Ovary (tissue), 9 donors: ENCODE results near the gene TTC38. TPM values are rescaled to one million over a fixed set of nuclear protein-coding genes. Genes with fewer than 3 reads are reported as not detected.
"Not testable (repeated sequence)": the region's sequence is repeated elsewhere in the genome, so short reads cannot be mapped to it uniquely, and the experiment has no call there.

Source experiments
- DNase-seq, 5 donors: peaks; one replicate each; pipeline ENCODE4 v3.0.0-alpha.2; 2019 to 2020
- H3K27ac ChIP-seq, 2 donors: fragments of 200-600 bp; one replicate each; pipeline versions ENCODE4 v1.5.1 to v1.8.0; 2019 to 2022
- H3K27me3 ChIP-seq: fragments of 200-600 bp; one replicate; pipeline ENCODE4 v1.8.0; 2022
- H3K36me3 ChIP-seq: fragments of 200-600 bp; sonication (generic); one replicate; pipeline ENCODE4 v1.5.1; 2019
- H3K4me1 ChIP-seq: one replicate; pipeline ENCODE4 v1.8.1; 2013; ENCODE audit warnings: mild to moderate bottlenecking, moderate library complexity; ENCODE audit not compliant: insufficient read depth
- H3K4me3 ChIP-seq: fragments of 200-600 bp; sonication (generic); one replicate; pipeline ENCODE4 v1.5.1; 2017
- H3K9me3 ChIP-seq, 2 donors: fragments of 200-600 bp in 1 of 2; sonication (generic) in 1 of 2; one replicate each; pipeline versions ENCODE4 v1.5.1 to v1.8.1; 2013 to 2019; ENCODE audit warnings: mild to moderate bottlenecking in 1 of 2, moderate library complexity in 1 of 2
- EP300 ChIP-seq: sonication (generic); formaldehyde crosslinking; IDR thresholded peaks from one replicate; pipeline ENCODE4 v1.6.1; 2017; ENCODE audit warnings: antibody characterized with exemption
- POLR2A ChIP-seq: fragments of 450-650 bp; IDR thresholded peaks from one replicate; pipeline ENCODE4 v1.6.1; 2017; ENCODE audit warnings: antibody characterized with exemption, mild to moderate bottlenecking, moderate library complexity
- WGBS, 3 donors: extraction: QIAGEN DNeasy Blood & Tissue Kit in 1 of 3; methylation state at CpG; one replicate each; pipeline versions ENCODE4 v1.1.5 to v1.1.7; 2013 to 2017; 5-methylcytosine and 5-hydroxymethylcytosine counted together
- intact Hi-C, 4 donors: fragments of 100-400 bp; cut with DNase I; formaldehyde crosslinking; loops; one replicate each; pipeline versions ENCODE4 v1.11.0 to v1.15.1; 2022 to 2023
- polyA plus RNA-seq, 2 donors: library from polyadenylated mRNA; stranded (reverse); fragments of 200-250 nt in 1 of 2; fragments of 350-450 nt in 1 of 2; fragmentation: Illumina TruSeq in 1 of 2; extraction: RNeasy Lipid Tissue Mini Kit (QIAGEN cat#74804) in 1 of 2; gene quantifications; one replicate each; pipeline ENCODE4 v1.2.3, GENCODE V29; 2013 to 2014
- total RNA-seq, 7 donors: library from RNA; depleted of rRNA in 2 of 7; stranded (reverse); fragments of >200 nt in 2 of 7; fragmentation: NEBNext Ultra II Directional in 3 of 7; extraction: Animal tissue kit (Norgen Biotek cat#: 25700) in 3 of 7; gene quantifications; one replicate each; pipeline versions ENCODE4 v1.1.0 to v1.2.4, GENCODE V29; 2016 to 2023
- TF ChIP-seq, protein P1 (sequence below), 3 donors: fragments of 450-650 bp in 2 of 3; fragments of 200-600 bp in 1 of 3; IDR thresholded peaks; one replicate each; pipeline versions ENCODE4 v1.5.1 to v1.8.0; 2016 to 2022; ENCODE audit warnings: antibody characterized with exemption in 3 of 3, mild to moderate bottlenecking in 1 of 3
- donor health status: DM: no; HTN: no; CAD: no; lungs with moderate emphysema.
- donor health status: DM: no; HTN: no; CAD: no.
- donor health status: Bipolar disorder and iron deficiency.
- donor health status: DM: yes; HTN: yes; CAD: no.
- donor health status: DM: no; HTN: no; CAD: no.
- donor health status: DM: yes; HTN: yes; CAD: no.

TTC38 gene
- total and polyA plus RNA-seq, 9 donors, result 27.3 to 58.3 (median 42.3) TPM

DNA sequence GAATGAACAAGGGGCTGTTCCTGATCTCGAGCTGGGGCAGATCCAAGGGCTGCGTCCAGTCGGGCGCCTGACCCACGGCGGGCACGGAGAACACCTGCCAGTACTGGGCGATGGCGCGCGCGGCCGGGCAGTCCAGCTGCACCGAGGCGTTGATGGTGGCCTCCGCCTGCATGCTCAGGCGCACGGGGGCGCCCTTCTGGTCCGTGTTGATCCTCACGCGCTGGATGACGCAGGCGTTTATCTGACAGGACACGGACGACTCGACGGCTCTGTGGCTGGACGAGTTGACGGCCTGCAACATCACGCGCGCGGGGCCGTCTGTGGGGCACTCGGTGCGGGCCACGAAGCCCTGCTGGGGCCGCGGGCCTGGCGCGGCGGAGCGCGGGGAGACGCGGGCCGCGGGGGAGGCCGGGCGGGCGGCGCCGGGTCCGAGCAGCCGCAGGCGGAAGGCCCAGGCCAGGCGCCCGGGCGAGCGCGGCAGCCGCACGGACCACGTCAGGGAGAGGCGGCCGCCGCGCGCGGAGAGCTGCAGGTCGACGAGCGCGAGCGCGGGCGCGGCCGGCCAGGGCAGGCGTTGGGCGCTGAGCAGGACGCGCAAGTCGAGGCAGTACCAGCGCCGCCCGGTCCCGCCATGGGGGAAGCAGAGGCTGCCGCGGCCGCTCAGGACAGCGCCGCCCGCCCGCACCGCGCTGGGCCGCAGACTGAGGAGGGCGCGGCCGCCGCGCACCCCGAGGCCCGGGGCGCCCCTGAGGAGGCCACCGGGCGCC is 5.2 kb upstream of the TTC38 start:
- no peaks in the 10 kb centered on the region for H3K27me3 ChIP-seq
- WGBS, 3 donors, result 7 to 14% (median 13%) methylated on average over 29 to 109 of the region's 109 CpGs
- H3K4me1 ChIP-seq, result peaks cover 13% of the 10 kb centered on the region
- no peaks in the 10 kb centered on the region for H3K9me3 ChIP-seq
- intact Hi-C loops, result loop anchor here in 1 of 4 donors (10.0 kb wide), 1 partner anchor 138 kb away; no protein-coding TSS in a partner anchor
- peak overlapping the region; percentile 20 for H3K4me3 ChIP-seq
- DNase-seq, result peak; percentile 49 to 79 (median 65)
- no peak overlapping the region for H3K27ac ChIP-seq
- TF ChIP-seq, protein P1, sequence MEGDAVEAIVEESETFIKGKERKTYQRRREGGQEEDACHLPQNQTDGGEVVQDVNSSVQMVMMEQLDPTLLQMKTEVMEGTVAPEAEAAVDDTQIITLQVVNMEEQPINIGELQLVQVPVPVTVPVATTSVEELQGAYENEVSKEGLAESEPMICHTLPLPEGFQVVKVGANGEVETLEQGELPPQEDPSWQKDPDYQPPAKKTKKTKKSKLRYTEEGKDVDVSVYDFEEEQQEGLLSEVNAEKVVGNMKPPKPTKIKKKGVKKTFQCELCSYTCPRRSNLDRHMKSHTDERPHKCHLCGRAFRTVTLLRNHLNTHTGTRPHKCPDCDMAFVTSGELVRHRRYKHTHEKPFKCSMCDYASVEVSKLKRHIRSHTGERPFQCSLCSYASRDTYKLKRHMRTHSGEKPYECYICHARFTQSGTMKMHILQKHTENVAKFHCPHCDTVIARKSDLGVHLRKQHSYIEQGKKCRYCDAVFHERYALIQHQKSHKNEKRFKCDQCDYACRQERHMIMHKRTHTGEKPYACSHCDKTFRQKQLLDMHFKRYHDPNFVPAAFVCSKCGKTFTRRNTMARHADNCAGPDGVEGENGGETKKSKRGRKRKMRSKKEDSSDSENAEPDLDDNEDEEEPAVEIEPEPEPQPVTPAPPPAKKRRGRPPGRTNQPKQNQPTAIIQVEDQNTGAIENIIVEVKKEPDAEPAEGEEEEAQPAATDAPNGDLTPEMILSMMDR (IDR thresholded peaks at IDR 0.05), result peak in 1 of 3 donors; percentile 32
- TF ChIP-seq POLR2A, result no peak
- no peaks in the 10 kb centered on the region for H3K36me3 ChIP-seq

DNA sequence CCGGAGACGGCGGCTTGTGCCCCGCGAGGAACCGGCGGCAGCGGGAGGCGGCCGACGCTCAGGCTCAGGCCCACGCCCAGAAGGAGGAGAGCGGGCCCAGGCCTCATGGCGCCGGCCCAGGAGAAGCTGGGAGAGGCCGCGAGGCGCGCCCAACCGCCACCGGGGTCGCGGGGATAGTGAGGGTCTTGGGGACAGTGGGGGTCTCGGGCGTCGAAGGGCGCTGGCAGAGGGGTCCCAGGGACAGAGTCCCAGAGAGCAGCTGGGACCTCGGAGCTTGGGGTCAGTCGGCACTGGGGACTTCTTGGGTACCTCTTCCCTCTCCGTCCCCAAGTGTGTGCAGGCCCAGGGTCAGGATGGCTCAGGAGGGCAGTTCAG is 4.6 kb upstream of the TTC38 start, which contains the start of gene PKDREJ:
TSS of gene PKDREJ (minus strand) at position 128 of the 375 bp plus-strand sequence. CDS start at position 107, 21 bp downstream.
- TF ChIP-seq, protein P1 (IDR thresholded peaks at IDR 0.05), result no peak
- no peak for TF ChIP-seq EP300
- intact Hi-C loops, result loop anchor here in 1 of 4 donors (10.0 kb wide), 1 partner anchor 138 kb away; no protein-coding TSS in a partner anchor

DNA sequence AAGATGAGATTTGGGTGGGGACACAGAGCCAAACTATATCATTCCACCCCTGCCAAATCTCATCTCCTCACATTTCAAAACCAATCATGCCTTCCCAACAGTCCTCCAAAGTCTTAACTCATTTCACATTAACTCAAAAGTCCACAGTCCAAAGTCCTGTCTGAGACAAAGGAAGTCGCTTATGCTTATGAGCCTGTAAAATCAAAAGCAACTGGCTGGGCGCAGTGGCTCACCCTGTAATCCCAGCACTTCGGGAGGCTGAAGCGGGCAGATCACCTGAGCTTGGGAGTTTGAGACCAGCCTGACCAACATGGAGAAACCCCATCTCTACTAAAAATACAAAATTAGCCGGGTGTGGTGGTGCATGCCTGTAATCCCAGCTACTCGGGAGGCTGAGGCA is 3.3 kb upstream of the TTC38 start:
- not testable (repeated sequence) for H3K36me3 ChIP-seq, H3K27ac ChIP-seq, DNase-seq, H3K9me3 ChIP-seq, H3K27me3 ChIP-seq, H3K4me3 ChIP-seq
- peaks cover 13% of the 10 kb centered on the region for H3K4me1 ChIP-seq
- intact Hi-C loops, result loop anchor here in 1 of 4 donors (10.0 kb wide), 1 partner anchor 140 kb away; no protein-coding TSS in a partner anchor
- 93 to 98% (median 95%) methylated on average over 6 of the region's 6 CpGs for WGBS, 3 donors

More for the DNA sequence above, 4.6 kb upstream of the TTC38 start, which contains the start of gene PKDREJ:
- peak within 1 kb of the TSS; percentile 20 for H3K4me3 ChIP-seq
- H3K4me1 ChIP-seq, result peaks cover 13% of the 10 kb centered on the region
- H3K27ac ChIP-seq, result no peak within 1 kb of the TSS
- peak in 2 of 5 donors; percentile 40 to 45 for DNase-seq
- H3K36me3 ChIP-seq, result no peaks in the 10 kb centered on the region
- no peaks in the 10 kb centered on the region for H3K9me3 ChIP-seq
- H3K27me3 ChIP-seq, result no peaks in the 10 kb centered on the region
- WGBS, 3 donors, result 37 to 41% (median 38%) methylated on average over 27 to 30 of the region's 30 CpGs

DNA sequence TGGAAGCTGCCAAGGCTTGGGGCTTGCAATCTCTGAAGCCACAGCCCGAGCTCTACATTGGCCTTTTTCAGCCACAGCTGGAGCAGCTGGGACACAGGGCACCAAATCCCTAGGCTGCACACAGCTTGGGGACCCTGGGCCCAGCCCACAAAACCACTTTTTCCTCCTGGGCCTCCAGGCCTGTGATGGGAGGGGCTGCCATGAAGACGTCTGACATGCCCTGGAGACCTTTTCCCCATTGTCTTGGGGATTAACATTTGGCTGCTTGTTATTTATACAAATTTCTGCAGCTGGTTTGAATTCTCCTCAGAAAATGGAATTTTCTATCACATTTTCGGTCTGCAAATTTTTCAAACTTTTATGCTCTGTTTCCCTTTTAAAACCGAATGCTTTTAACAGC is 2.2 kb upstream of the TTC38 start:
- not testable (repeated sequence) for H3K27ac ChIP-seq, H3K36me3 ChIP-seq, H3K27me3 ChIP-seq, H3K9me3 ChIP-seq, H3K4me3 ChIP-seq, DNase-seq
- 92 to 95% (median 93%) methylated on average over 4 of the region's 4 CpGs for WGBS, 3 donors
- intact Hi-C loops, result loop anchor here in 1 of 4 donors (10.0 kb wide), 1 partner anchor 141 kb away; no protein-coding TSS in a partner anchor
- H3K4me1 ChIP-seq, result peaks cover 13% of the 10 kb centered on the region

DNA sequence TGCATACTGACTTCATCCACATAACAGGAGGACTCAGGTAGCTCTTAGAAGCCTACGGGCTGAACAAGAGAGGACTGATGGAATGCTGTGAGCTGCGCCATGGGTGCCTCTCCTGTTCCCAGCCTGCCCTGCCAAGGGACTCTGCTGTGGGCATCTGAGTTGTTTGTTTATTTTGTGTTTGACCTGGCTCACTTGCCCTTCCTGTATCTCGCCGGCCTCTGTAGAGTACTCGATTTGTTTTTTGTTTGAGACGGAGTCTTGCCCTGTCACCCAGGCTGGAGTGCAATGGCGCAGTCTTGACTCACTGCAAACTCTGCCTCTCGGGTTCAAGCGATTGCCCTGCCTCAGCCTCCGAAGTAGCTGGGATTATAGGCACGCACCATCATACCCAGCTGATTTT is 1.8 kb downstream of the TTC38 start:
- no peaks in the 10 kb centered on the region for H3K36me3 ChIP-seq
- H3K4me1 ChIP-seq, result peaks cover 5% of the 10 kb centered on the region
- TF ChIP-seq POLR2A (no peak), EP300 (no peak)
- TF ChIP-seq, protein P1 (IDR thresholded peaks at IDR 0.05), result no peak
- peak in 1 of 5 donors; percentile 20 for DNase-seq
- peak overlapping the region in 1 of 2 donors; percentile 74 for H3K27ac ChIP-seq
- H3K27me3 ChIP-seq, result no peaks in the 10 kb centered on the region
- intact Hi-C loops, result loop anchor here in 1 of 4 donors (10.0 kb wide), 1 partner anchor 145 kb away; no protein-coding TSS in a partner anchor
- H3K9me3 ChIP-seq, result no peaks in the 10 kb centered on the region
- WGBS, 3 donors, result 78 to 87% (median 80%) methylated on average over 11 of the region's 11 CpGs
- no peak overlapping the region for H3K4me3 ChIP-seq
